NCI-H146 (cell line): ENCODE measurements around the gene RAC2.

Experiments
- DNase-seq: peaks from one replicate; lab custom pipeline; 2025; lab: John Stamatoyannopoulos, UW

The RAC2 gene

GRCh38 chr22:37175414-37176281 lies 68.4 kb downstream of the RAC2 start:
- no peak for DNase-seq
